Muscle of back (tissue), 11 donors: ENCODE measurements around the gene TAOK2. TPM values are rescaled to one million over a fixed set of nuclear protein-coding genes. Genes with fewer than 3 reads are reported as not detected.

Experiments
- DNase-seq, 3 donors: peaks; one replicate each; pipeline versions ENCODE4 v3.0.0 to v3.0.0-alpha.2; 2013
- polyA plus RNA-seq, 10 donors: library from polyadenylated mRNA; unstranded; fragments of 120-200 nt; gene quantifications; one replicate each; pipeline ENCODE4 v1.2.1, GENCODE V29; 2013; ENCODE audit not compliant: insufficient read length in 10 of 10

Gene TAOK2
- polyA plus RNA-seq, 10 donors = 25.1 to 39.2 (median 32.9) TPM

DNA sequence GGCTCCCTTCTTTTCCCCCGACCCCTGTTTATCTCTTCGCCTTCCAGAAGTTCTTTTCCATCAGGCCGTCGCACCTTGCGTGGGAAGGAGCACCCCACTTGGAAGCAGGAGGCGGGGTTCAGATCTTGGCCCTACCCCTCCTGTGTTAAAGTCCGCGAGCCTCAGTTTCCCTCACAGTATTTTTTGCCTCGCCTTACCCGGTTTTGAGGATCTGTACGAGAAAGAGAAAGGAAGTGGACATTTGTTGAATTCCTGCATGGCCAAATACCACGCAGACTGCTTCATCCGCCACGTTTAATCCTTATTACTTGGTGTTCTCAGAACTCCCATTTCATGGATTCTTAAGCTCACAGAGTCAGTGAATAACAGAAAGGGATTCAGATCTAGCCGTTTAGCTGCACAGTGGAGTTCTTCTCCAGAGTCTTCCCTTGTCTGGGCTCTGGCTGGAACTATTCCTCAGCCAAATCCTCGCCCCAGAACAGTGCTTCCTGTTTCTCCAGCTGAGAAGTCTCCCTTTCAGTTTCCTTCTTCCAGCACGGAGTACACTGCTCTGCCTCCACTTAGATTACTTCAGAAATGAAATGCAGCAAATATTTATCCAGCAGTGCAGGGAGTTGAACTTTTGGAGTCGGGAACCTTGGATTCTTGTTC, 11.2 kb upstream of the TAOK2 start:
- DNase-seq = peak in 2 of 3 donors; percentile 56 to 74

GRCh38 chr16:29963021-29963743, 10.5 kb upstream of the TAOK2 start:
- DNase-seq = no peak

DNA sequence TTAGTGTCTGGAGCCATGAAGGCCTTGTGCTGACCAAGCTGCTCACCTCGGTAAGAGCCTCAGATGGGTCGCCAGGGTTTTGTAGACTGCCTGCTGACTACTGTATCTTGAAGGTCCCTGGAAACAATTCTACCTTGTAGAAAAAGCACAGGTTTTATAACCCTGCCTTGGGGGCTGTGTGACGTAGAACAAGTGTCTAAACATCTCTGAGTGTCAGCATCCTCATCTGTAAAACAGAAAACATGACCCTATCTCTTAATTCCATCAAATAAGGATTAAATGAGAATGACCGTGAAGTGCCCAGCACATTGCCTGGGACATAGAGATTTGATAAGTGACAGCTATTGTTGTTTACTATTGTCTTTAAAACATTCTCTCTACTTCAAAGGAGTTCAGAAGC, 5.5 kb upstream of the TAOK2 start:
- DNase-seq = no peak

GRCh38 chr16:29971304-29971703, 2.4 kb upstream of the TAOK2 start:
- DNase-seq = no peak

DNA sequence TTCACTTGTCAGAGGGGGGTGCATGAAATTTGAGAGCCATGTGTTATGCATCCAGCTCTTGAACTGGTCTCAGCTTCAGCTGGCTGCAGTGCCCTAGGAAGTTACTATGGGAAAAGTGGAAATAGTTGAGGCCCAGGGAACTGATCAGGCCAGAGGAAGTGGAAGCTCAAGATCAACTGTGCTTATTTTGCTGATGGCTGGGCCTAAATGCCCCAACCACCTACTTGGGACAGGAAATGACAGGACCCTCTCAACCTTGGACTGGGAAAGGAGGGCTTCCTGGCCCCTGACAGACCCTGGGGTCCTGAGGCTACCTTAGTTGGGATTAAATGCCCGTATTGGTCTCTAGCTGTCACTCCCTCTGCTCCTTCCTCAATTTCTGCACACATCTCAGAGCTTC, 1.2 kb upstream of the TAOK2 start:
- no peak for DNase-seq

- DNase-seq = no peak
Observed at GRCh38 chr16:29972992-29973383, 680 bp upstream of the TAOK2 start.

GRCh38 chr16:29974291-29975133, 844 bp downstream of the TAOK2 start:
- peak in 2 of 3 donors; percentile 16 to 50 for DNase-seq

DNA sequence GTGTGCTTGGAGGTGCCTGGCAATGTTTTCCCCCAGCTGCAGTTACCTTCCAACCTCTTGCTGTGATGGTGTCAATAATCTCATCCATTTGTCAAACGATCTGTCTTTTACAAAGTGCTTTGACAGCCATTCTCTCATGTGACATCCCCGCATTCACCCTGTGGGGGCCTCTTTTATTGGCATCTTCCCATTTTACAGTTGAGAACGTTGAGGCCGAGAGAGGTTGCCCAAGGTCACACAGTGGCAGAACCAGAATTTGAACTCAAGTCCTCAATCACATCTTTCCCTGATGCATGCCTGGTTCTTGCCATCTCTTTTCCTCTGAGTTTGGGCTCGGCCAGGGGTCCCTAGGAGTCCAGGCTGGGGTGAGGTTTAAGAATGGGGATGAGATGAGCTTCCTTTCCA, 1.5 kb downstream of the TAOK2 start:
- no peak for DNase-seq

- no peak for DNase-seq
Observed at GRCh38 chr16:29975811-29976511, 2.3 kb downstream of the TAOK2 start.

DNA sequence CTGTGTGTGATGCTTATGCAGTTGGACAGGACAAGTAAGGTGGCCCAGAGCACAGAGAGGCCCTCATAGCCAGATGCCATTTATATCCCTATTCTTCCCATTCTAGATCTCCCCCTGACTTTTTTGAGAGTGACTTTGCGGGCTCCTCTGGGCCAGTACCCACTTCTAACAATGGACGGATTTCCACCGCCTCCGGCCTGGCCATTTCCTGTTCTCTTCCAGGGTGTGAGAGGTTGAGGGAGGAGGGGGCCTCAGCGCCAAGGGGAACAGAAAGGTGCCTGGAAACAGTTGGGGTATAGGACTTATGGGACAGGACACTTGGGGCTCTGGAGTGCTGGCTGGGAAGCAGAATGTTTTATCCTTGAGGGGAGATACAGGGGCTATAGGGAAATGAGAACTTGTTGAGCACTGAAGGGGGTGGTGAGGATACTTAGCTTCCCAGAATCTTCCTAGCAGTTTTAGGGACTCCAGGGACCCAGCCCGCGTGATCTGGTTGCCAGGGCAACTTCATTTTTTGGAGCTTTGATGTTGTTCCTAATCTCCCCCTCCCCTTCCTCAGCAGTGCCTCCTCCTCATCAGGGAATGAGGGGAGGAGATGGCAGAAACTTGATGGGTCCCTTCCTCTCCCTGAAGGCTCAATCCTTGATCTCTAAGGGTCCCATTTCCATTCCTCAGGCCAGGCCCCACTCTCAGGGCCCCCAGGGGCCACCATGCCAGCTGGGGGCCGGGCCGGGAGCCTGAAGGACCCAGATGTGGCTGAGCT, 3.6 kb downstream of the TAOK2 start:
- DNase-seq = no peak

GRCh38 chr16:29978081-29978480, 4.4 kb downstream of the TAOK2 start:
- no peak for DNase-seq

GRCh38 chr16:29978564-29979270, 5.0 kb downstream of the TAOK2 start:
- no peak for DNase-seq

DNA sequence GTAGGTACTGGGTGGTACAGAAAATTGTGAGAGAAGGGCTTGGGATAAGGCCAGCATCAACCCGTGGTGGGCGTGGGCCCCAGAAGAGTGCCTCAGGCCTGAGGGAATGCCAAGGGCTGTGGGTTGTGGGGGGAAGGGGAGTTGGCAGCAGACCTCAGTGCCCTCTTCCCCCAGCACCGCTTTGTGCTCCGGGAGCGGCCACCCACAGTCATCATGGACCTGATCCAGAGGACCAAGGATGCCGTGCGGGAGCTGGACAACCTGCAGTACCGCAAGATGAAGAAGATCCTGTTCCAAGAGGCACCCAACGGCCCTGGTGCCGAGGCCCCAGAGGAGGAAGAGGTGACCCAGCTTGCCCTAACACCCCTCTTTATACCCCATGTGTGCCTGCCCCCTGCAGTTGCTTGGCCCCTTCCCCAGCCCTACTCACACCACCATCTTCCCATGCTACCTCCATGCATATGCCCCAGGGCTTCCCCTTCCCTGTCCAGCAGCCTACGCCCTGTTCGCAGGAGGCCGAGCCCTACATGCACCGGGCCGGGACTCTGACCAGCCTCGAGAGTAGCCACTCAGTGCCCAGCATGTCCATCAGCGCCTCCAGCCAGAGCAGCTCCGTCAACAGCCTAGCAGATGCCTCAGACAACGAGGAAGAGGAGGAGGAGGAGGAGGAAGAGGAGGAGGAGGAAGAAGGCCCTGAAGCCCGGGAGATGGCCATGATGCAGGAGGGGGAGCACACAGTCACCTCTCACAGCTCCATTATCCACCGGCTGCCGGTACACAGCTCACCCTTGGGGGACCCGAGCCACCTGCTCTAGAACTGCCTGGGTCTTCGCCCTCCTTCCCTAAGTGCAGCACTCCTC, 9.1 kb downstream of the TAOK2 start:
- no peak for DNase-seq

GRCh38 chr16:29983420-29984136, 9.9 kb downstream of the TAOK2 start:
- DNase-seq = no peak

GRCh38 chr16:29984137-29984763, 10.6 kb downstream of the TAOK2 start:
- no peak for DNase-seq

- DNase-seq = no peak
Observed at GRCh38 chr16:29984764-29985147, 11.1 kb downstream of the TAOK2 start.

- no peak for DNase-seq
Observed at GRCh38 chr16:29985271-29985811, 11.7 kb downstream of the TAOK2 start.

- no peak for DNase-seq
Observed at GRCh38 chr16:29986231-29986630, 12.6 kb downstream of the TAOK2 start.
